ENCODE results near the gene ENTPD6. TPM values are rescaled to one million over a fixed set of nuclear protein-coding genes. Genes with fewer than 3 reads are reported as not detected.

ENTPD6 gene
- total and polyA plus RNA-seq, 2 donors (not counting 1 experiment from before 2014, with no cell fraction given): 64.4 to 79.8 TPM

GRCh38 chr20:25275813-25276532 lies 80.5 kb downstream of the ENTPD6 start:
- no peak overlapping the region for H3K4me3 Mint-ChIP-seq
- Histone ChIP-seq H3K4me3 (ENCODE audit: control extremely low read depth in 1 of 5, extremely low read depth in 1 of 5, insufficient read depth in 1 of 5, low read depth in 2 of 5, low read length in 4 of 5) (no peak overlapping the region), H3K79me2 (ENCODE audit: control insufficient read depth, insufficient read depth, low read length) (no peaks in the 10 kb centered on the region), H3K27me3 (replicated peaks in 1 of 4; ENCODE audit: control extremely low read depth in 1 of 4, control insufficient read depth in 3 of 4, insufficient read depth in 4 of 4, low read length in 3 of 4) (no peaks in the 10 kb centered on the region), H3K9ac (ENCODE audit: low read length) (no peak overlapping the region), H2AFZ (ENCODE audit: insufficient read depth, low read depth, low read length, poor library complexity, severe bottlenecking) (no peak overlapping the region), H3K27ac (ENCODE audit: low read length in 2 of 2) (no peak overlapping the region), H3K36me3 (replicated peaks in 1 of 2; ENCODE audit: control extremely low read depth in 1 of 2, control insufficient read depth in 1 of 2, extremely low read depth in 1 of 2, insufficient read depth in 2 of 2, low read length in 1 of 2) (peaks cover 0 to 47% of the 10 kb centered on the region in 2 experiments), H3K4me1 (ENCODE audit: control insufficient read depth in 2 of 2, insufficient read depth in 2 of 2, low read length in 2 of 2) (peaks cover 12 to 13% of the 10 kb centered on the region in 2 donors), H3K9me3 (ENCODE audit: control extremely low read depth in 1 of 3, control insufficient read depth in 2 of 3, insufficient read depth in 1 of 3, low read length in 2 of 3) (no peaks in the 10 kb centered on the region), H3K4me2 (replicated peaks; ENCODE audit: low read depth, low read length, poor library complexity, severe bottlenecking) (no peak overlapping the region), H4K20me1 (ENCODE audit: control insufficient read depth, insufficient read depth, low read length, poor library complexity, severe bottlenecking) (no peaks in the 10 kb centered on the region)
- TF ChIP-seq EZH2 (IDR thresholded peaks at IDR 0.05; ENCODE audit: borderline replicate concordance, insufficient read depth, low read depth, low read length, poor library complexity, severe bottlenecking): no peak
- TF ChIP-seq, protein P1, sequence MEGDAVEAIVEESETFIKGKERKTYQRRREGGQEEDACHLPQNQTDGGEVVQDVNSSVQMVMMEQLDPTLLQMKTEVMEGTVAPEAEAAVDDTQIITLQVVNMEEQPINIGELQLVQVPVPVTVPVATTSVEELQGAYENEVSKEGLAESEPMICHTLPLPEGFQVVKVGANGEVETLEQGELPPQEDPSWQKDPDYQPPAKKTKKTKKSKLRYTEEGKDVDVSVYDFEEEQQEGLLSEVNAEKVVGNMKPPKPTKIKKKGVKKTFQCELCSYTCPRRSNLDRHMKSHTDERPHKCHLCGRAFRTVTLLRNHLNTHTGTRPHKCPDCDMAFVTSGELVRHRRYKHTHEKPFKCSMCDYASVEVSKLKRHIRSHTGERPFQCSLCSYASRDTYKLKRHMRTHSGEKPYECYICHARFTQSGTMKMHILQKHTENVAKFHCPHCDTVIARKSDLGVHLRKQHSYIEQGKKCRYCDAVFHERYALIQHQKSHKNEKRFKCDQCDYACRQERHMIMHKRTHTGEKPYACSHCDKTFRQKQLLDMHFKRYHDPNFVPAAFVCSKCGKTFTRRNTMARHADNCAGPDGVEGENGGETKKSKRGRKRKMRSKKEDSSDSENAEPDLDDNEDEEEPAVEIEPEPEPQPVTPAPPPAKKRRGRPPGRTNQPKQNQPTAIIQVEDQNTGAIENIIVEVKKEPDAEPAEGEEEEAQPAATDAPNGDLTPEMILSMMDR (IDR thresholded peaks at IDR 0.05): no peak
- DNase-seq (no peak), ATAC-seq (ENCODE audit: low read depth) (no peak)
- 99% methylated on average over 20 of the region's 20 CpGs for WGBS (ENCODE audit: insufficient coverage)
- no peaks in the 10 kb centered on the region for H3K9me3 Mint-ChIP-seq (ENCODE audit: insufficient read depth)
- intact Hi-C loops (cut with micrococcal nuclease): no loop called here
- peaks cover 15% of the 10 kb centered on the region for H3K4me1 Mint-ChIP-seq
- ChIA-PET POLR2A (no interaction called here), CTCF (no interaction called here)
- H3K27me3 Mint-ChIP-seq: no peaks in the 10 kb centered on the region
- no peak overlapping the region for H3K27ac Mint-ChIP-seq

Small RNA genes lying within 50 kb of the gene (small RNA-seq; reads per million reads assigned to genes)
- gene AL035252.4 (ENCODE audit: insufficient read length, low read depth, low replicate concordance) (not detected), gene AL121772.2 (ENCODE audit: insufficient read length, low read depth, low replicate concordance) (not detected), gene RF00019 (ENCODE audit: insufficient read length, low read depth, low replicate concordance) (not detected)

Other genes starting within 250 kb of the ENTPD6 start
- gene CST7, start 246.4 kb upstream of the ENTPD6 start, total RNA-seq: 0.56 and 0.94 TPM in 2 replicates
- gene CST7, start 246.4 kb upstream of the ENTPD6 start, polyA plus RNA-seq: 3.4 and 3.7 TPM in 2 replicates
- 28.0 and 28.2 TPM in 2 replicates for gene APMAP, start 203.0 kb upstream of the ENTPD6 start, total RNA-seq
- gene APMAP, start 203.0 kb upstream of the ENTPD6 start, polyA plus RNA-seq: 9.1 and 9.8 TPM in 2 replicates
- 82.7 and 83.0 TPM in 2 replicates for gene ACSS1, start 137.6 kb upstream of the ENTPD6 start, total RNA-seq
- 95.5 and 103 TPM in 2 replicates for gene ACSS1, start 137.6 kb upstream of the ENTPD6 start, polyA plus RNA-seq
- not detected in 2 replicates for gene VSX1, start 113.6 kb upstream of the ENTPD6 start, total RNA-seq
- gene VSX1, start 113.6 kb upstream of the ENTPD6 start, polyA plus RNA-seq: not detected in 2 replicates
- gene PYGB, start 52.4 kb downstream of the ENTPD6 start, total RNA-seq: 30.6 and 30.8 TPM in 2 replicates
- 21.9 and 22.5 TPM in 2 replicates for gene PYGB, start 52.4 kb downstream of the ENTPD6 start, polyA plus RNA-seq
- gene ABHD12, start 195.1 kb downstream of the ENTPD6 start, total RNA-seq: 27.7 and 28.3 TPM in 2 replicates
- 9.6 and 11.0 TPM in 2 replicates for gene ABHD12, start 195.1 kb downstream of the ENTPD6 start, polyA plus RNA-seq
- gene GINS1, start 212.0 kb downstream of the ENTPD6 start, total RNA-seq: 2.0 and 3.6 TPM in 2 replicates
- 0.61 and 0.88 TPM in 2 replicates for gene GINS1, start 212.0 kb downstream of the ENTPD6 start, polyA plus RNA-seq

Data from B cell (primary cell).